HepG2 (cell line): ENCODE measurements around the gene ABCG5. TPM values are rescaled to one million over a fixed set of nuclear protein-coding genes. Genes with fewer than 3 reads are reported as not detected.
A peak's percentile ranks its signal among the peaks of the same experiment; 100 is the strongest.

Experiments used
- ATF7-NPFF ChIP-seq: sonication (generic); formaldehyde crosslinking; IDR thresholded peaks from 2 replicates; pipeline ENCODE4 v1.8.1; 2023; ENCODE audit warnings: mild to moderate bottlenecking, low read depth, missing genetic modification reagents, moderate library complexity
- BCL6 ChIP-seq: IDR thresholded peaks from 2 replicates; pipeline ENCODE4 v1.6.1; 2016; ENCODE audit warnings: missing genetic modification reagents, missing compliant biosample characterization
- BORCS8-MEF2B ChIP-seq: sonication (generic); formaldehyde crosslinking; IDR thresholded peaks from 2 replicates; pipeline ENCODE4 v1.8.0; 2022; ENCODE audit warnings: mild to moderate bottlenecking, missing genetic modification reagents
- DRAP1 ChIP-seq: IDR thresholded peaks from 2 replicates; pipeline ENCODE4 v1.6.1; 2016; ENCODE audit warnings: missing genetic modification reagents, missing compliant biosample characterization
- EEA1 ChIP-seq: sonication (generic); formaldehyde crosslinking; IDR thresholded peaks from 2 replicates; pipeline ENCODE4 v1.5.1; 2020; ENCODE audit warnings: mild to moderate bottlenecking, missing genetic modification reagents, borderline replicate concordance
- GABPA ChIP-seq, 2 experiments: IDR thresholded peaks; 2 replicates each; pipeline ENCODE4 v1.6.1; 2011 to 2016; ENCODE audit warnings: low read depth in 2 of 2, low read length in 1 of 2, missing biosample characterization in 1 of 2, missing genetic modification characterization in 1 of 2
- MEF2D ChIP-seq: sonication (generic); formaldehyde crosslinking; IDR thresholded peaks from 2 replicates; pipeline ENCODE4 v1.5.1; 2020; ENCODE audit warnings: mild to moderate bottlenecking, missing genetic modification reagents
- MTF2 ChIP-seq: sonication (generic); formaldehyde crosslinking; IDR thresholded peaks from 2 replicates; pipeline ENCODE4 v1.5.0; 2020; ENCODE audit warnings: missing genetic modification reagents, borderline replicate concordance
- NFE2 ChIP-seq: sonication (generic); formaldehyde crosslinking; IDR thresholded peaks from 2 replicates; pipeline ENCODE4 v1.4.0; 2020; ENCODE audit warnings: missing genetic modification reagents
- NFYB ChIP-seq: sonication (generic); formaldehyde crosslinking; IDR thresholded peaks from 2 replicates; pipeline ENCODE4 v1.4.0; 2020; ENCODE audit warnings: missing genetic modification reagents
- SNAPC4 ChIP-seq: sonication (generic); formaldehyde crosslinking; IDR thresholded peaks from 2 replicates; pipeline ENCODE4 v1.4.0; 2020; ENCODE audit warnings: mild to moderate bottlenecking, missing genetic modification reagents
- SRY ChIP-seq: sonication (generic); formaldehyde crosslinking; IDR thresholded peaks from 2 replicates; pipeline ENCODE4 v1.8.0; 2022; ENCODE audit warnings: mild to moderate bottlenecking, missing genetic modification reagents
- TBX2 ChIP-seq: sonication (generic); formaldehyde crosslinking; IDR thresholded peaks from 2 replicates; pipeline ENCODE4 v1.5.0; 2020; ENCODE audit warnings: missing genetic modification reagents, mild to moderate bottlenecking, borderline replicate concordance
- TBX3 ChIP-seq: fragments of 450-650 bp; IDR thresholded peaks from 2 replicates; pipeline ENCODE4 v1.6.1; 2017; ENCODE audit warnings: antibody characterized with exemption, mild to moderate bottlenecking, inconsistent platforms, borderline replicate concordance
- XRCC5 ChIP-seq: fragments of 200-400 bp; formaldehyde crosslinking; optimal IDR thresholded peaks from 2 replicates; pipeline ENCODE3; 2017; ENCODE audit warnings: mild to moderate bottlenecking, low read length
- ZNF230 ChIP-seq: sonication (generic); formaldehyde crosslinking; IDR thresholded peaks from 2 replicates; pipeline ENCODE4 v1.4.0; 2020; ENCODE audit warnings: mild to moderate bottlenecking, missing genetic modification reagents
- ZNF264 ChIP-seq: sonication (generic); formaldehyde crosslinking; IDR thresholded peaks from 2 replicates; pipeline ENCODE4 v1.4.0; 2020; ENCODE audit warnings: missing genetic modification reagents
- ZNF331 ChIP-seq: sonication (generic); formaldehyde crosslinking; IDR thresholded peaks from 2 replicates; pipeline ENCODE4 v1.4.0; 2020; ENCODE audit warnings: missing genetic modification reagents
- ZNF776 ChIP-seq: sonication (generic); formaldehyde crosslinking; IDR thresholded peaks from 2 replicates; pipeline ENCODE4 v1.4.0; 2020; ENCODE audit warnings: mild to moderate bottlenecking, missing genetic modification reagents
- ZUFSP ChIP-seq: sonication (generic); formaldehyde crosslinking; IDR thresholded peaks from 2 replicates; pipeline ENCODE4 v1.9.0; 2021; ENCODE audit warnings: missing genetic modification reagents, mild to moderate bottlenecking, borderline replicate concordance
- polyA plus RNA-seq, 8 experiments: library from polyadenylated mRNA; depleted of rRNA in 3 of 8; stranded (reverse) in 7 of 8; unstranded in 1 of 8; fragments of >200 nt; fragmentation: Illumina TruSeq in 4 of 8; extraction: Trizol in 4 of 8; gene quantifications; 2 replicates each; pipeline versions ENCODE4 v1.2.1 to v1.2.3, GENCODE V29; 2011 to 2016; ENCODE audit warnings: low read depth in 4 of 8, missing spikeins in 1 of 8, mixed read lengths in 1 of 8; ENCODE audit not compliant: insufficient read depth in 1 of 8
- total RNA-seq, 5 experiments: library from RNA; depleted of rRNA; stranded (reverse); fragments of >200 nt; fragmentation: Illumina TruSeq; extraction: Trizol; gene quantifications; 2 replicates each; pipeline ENCODE4 v1.2.3, GENCODE V29; 2016; ENCODE audit warnings: low read depth in 1 of 5
- TF ChIP-seq, protein P1 (sequence below): IDR thresholded peaks from 2 replicates; pipeline ENCODE4 v1.6.1; 2012; ENCODE audit warnings: inconsistent platforms

The ABCG5 gene
- total and polyA plus RNA-seq, 2 of the 13 experiments (the other 11 are each of a cell fraction or from before 2014, with no cell fraction given), result 15.1 to 39.0 TPM

- TF ChIP-seq SNAPC4 (CRISPR knock-in tag) (0 out of 2 replicates have a peak, but pooled peaks have one; percentile 34), GABPA (IDR thresholded peaks at IDR 0.05; ENCODE audit: low read depth, low read length) (no peak), GABPA (CRISPR knock-in tag; IDR thresholded peaks at IDR 0.05; ENCODE audit: low read depth) (peak; percentile 64), SRY (CRISPR knock-in tag) (peak; percentile 65; the same call in 1 of the 2 replicates), NFYB (CRISPR knock-in tag) (peak; percentile 36; the same call in 1 of the 2 replicates), EEA1 (CRISPR knock-in tag) (no peak), DRAP1 (CRISPR knock-in tag) (peak; percentile 47), BCL6 (CRISPR knock-in tag) (peak; percentile 87), ZNF230 (CRISPR knock-in tag) (peak; percentile 47), ZNF264 (CRISPR knock-in tag) (peak; percentile 64; the same call in 1 of the 2 replicates), ATF7-NPFF (CRISPR knock-in tag) (peak; percentile 72), ZUFSP (no peak), NFE2 (CRISPR knock-in tag) (no peak), MTF2 (CRISPR knock-in tag) (0 out of 2 replicates have a peak, but pooled peaks have one; percentile 58), BORCS8-MEF2B (peak; percentile 81; the same call in 1 of the 2 replicates), ZNF776 (CRISPR knock-in tag) (no peak), ZNF331 (0 out of 2 replicates have a peak, but pooled peaks have one; percentile 64), TBX2 (CRISPR knock-in tag) (peak; percentile 41; the same call in 1 of the 2 replicates), TBX3 (no peak), XRCC5 (peak; percentile 92), MEF2D (CRISPR knock-in tag) (peak; percentile 91)
- TF ChIP-seq, protein P1, sequence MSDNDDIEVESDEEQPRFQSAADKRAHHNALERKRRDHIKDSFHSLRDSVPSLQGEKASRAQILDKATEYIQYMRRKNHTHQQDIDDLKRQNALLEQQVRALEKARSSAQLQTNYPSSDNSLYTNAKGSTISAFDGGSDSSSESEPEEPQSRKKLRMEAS, result no peak; the same call in 1 of the 2 replicates
Measured at GRCh38 chr2:43773876-43774613, 64.6 kb downstream of the ABCG5 start, which contains the start of gene DYNC2LI1 (continued).
